Uterus (tissue), 2 donors: ENCODE results near the gene CYB5R4.

Experiments used
- POLR2A ChIP-seq, 2 donors: fragments of 450-650 bp; IDR thresholded peaks; one replicate each; pipeline ENCODE4 v1.6.1; 2016; ENCODE audit warnings: antibody characterized with exemption in 2 of 2, mild to moderate bottlenecking in 1 of 2, moderate library complexity in 1 of 2
- TF ChIP-seq, protein P1 (sequence below), 4 experiments: fragments of 200-600 bp in 2 of 4; fragments of 450-650 bp in 2 of 4; sonication (generic) in 2 of 4; IDR thresholded peaks; one replicate each; pipeline ENCODE4 v1.5.1; 2016 to 2019; ENCODE audit warnings: antibody characterized with exemption in 4 of 4, mild to moderate bottlenecking in 2 of 4, moderate library complexity in 1 of 4

GRCh38 chr6:83905648-83906047 lies 46.2 kb downstream of the CYB5R4 start:
- TF ChIP-seq, protein P1, sequence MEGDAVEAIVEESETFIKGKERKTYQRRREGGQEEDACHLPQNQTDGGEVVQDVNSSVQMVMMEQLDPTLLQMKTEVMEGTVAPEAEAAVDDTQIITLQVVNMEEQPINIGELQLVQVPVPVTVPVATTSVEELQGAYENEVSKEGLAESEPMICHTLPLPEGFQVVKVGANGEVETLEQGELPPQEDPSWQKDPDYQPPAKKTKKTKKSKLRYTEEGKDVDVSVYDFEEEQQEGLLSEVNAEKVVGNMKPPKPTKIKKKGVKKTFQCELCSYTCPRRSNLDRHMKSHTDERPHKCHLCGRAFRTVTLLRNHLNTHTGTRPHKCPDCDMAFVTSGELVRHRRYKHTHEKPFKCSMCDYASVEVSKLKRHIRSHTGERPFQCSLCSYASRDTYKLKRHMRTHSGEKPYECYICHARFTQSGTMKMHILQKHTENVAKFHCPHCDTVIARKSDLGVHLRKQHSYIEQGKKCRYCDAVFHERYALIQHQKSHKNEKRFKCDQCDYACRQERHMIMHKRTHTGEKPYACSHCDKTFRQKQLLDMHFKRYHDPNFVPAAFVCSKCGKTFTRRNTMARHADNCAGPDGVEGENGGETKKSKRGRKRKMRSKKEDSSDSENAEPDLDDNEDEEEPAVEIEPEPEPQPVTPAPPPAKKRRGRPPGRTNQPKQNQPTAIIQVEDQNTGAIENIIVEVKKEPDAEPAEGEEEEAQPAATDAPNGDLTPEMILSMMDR (IDR thresholded peaks at IDR 0.05), result no peak
- no peak for TF ChIP-seq POLR2A (IDR thresholded peaks at IDR 0.05)
